Fibroblast of lung (primary cell): ENCODE data around the gene LRP8. TPM values are rescaled to one million over a fixed set of nuclear protein-coding genes. Genes with fewer than 3 reads are reported as not detected.
A peak's percentile ranks its signal among the peaks of the same experiment; 100 is the strongest.

Experiments
- DNase-seq, 2 donors: peaks; one replicate each; pipeline versions ENCODE4 v3.0.0 to v3.0.0-alpha.2; 2010; ENCODE audit warnings: low read depth in 2 of 2
- H2AFZ ChIP-seq: 2 replicates; pipeline ENCODE4 v1.5.1; 2012; ENCODE audit warnings: low read length, control low read depth, inconsistent platforms
- H3K27ac ChIP-seq: 2 replicates; pipeline ENCODE4 v1.5.1; 2011; ENCODE audit warnings: low read length, control low read depth; ENCODE audit not compliant: insufficient read depth
- H3K27me3 ChIP-seq: 2 replicates; pipeline ENCODE4 v1.5.1; 2011; ENCODE audit warnings: mild to moderate bottlenecking, low read length; ENCODE audit not compliant: control insufficient read depth, insufficient read depth
- H3K36me3 ChIP-seq: 2 replicates; pipeline ENCODE4 v1.5.1; 2011; ENCODE audit warnings: low read length; ENCODE audit not compliant: control insufficient read depth, insufficient read depth
- H3K4me1 ChIP-seq: 2 replicates; pipeline ENCODE4 v1.5.1; 2011; ENCODE audit warnings: low read length; ENCODE audit not compliant: control insufficient read depth, insufficient read depth; ENCODE audit errors: extremely low read depth
- H3K4me2 ChIP-seq: 2 replicates; pipeline ENCODE4 v1.5.1; 2011; ENCODE audit warnings: low read length, control low read depth; ENCODE audit not compliant: insufficient read depth; ENCODE audit errors: extremely low read depth
- H3K4me3 ChIP-seq, 4 experiments: fragments of 200-600 bp in 1 of 4; sonication (generic) in 1 of 4; replicated peaks in 1 of 4; 2 replicates each; pipeline ENCODE4 v1.5.1; 2011 to 2016; ENCODE audit warnings: low read length in 4 of 4, low read depth in 3 of 4, mild to moderate bottlenecking in 3 of 4, control low read depth in 2 of 4, inconsistent platforms in 1 of 4, mixed read lengths in 1 of 4; ENCODE audit not compliant: insufficient read depth in 1 of 4; ENCODE audit errors: control extremely low read depth in 1 of 4
- H3K79me2 ChIP-seq: 2 replicates; pipeline ENCODE4 v1.5.1; 2012; ENCODE audit warnings: mild to moderate bottlenecking, low read length, inconsistent platforms; ENCODE audit not compliant: control insufficient read depth, insufficient read depth
- H3K9ac ChIP-seq: 2 replicates; pipeline ENCODE4 v1.5.1; 2011; ENCODE audit warnings: mild to moderate bottlenecking, low read length, control low read depth; ENCODE audit not compliant: insufficient read depth
- H3K9me3 ChIP-seq: 2 replicates; pipeline ENCODE4 v1.5.1; 2012; ENCODE audit warnings: low read depth, low read length; ENCODE audit not compliant: control insufficient read depth, insufficient read depth
- H4K20me1 ChIP-seq: 2 replicates; pipeline ENCODE4 v1.5.1; 2011; ENCODE audit warnings: low read length; ENCODE audit not compliant: control insufficient read depth, insufficient read depth; ENCODE audit errors: extremely low read depth
- EZH2 ChIP-seq: IDR thresholded peaks from 2 replicates; pipeline ENCODE4 v1.5.1; 2012; ENCODE audit warnings: low read length, control low read depth, mild to moderate bottlenecking; ENCODE audit errors: missing control alignments
- polyA minus RNA-seq: library from RNA; depleted of rRNA, polyadenylated mRNA; stranded (reverse); fragments of >200 nt; gene quantifications from 2 replicates; pipeline ENCODE4 v1.2.3, GENCODE V29; 2011; ENCODE audit warnings: low replicate concordance
- polyA plus RNA-seq, 2 donors: library from polyadenylated mRNA; depleted of rRNA in 1 of 2; stranded (reverse) in 1 of 2; unstranded in 1 of 2; fragments of >200 nt; gene quantifications; 2 replicates each; pipeline ENCODE4 v1.2.1, GENCODE V29; 2011 to 2012; ENCODE audit warnings: missing spikeins in 1 of 2
- total RNA-seq: library from RNA; depleted of rRNA; stranded (reverse); fragments of >200 nt; gene quantifications from 2 replicates; pipeline ENCODE4 v1.2.1, GENCODE V29; 2014
- TF ChIP-seq, protein P1 (sequence below), 2 donors: IDR thresholded peaks in 1 of 2; conservative IDR thresholded peaks in 1 of 2; 1 replicate in 1 of 2; 2 replicates in 1 of 2; pipeline ENCODE4 v1.5.1; 2011 to 2012; ENCODE audit warnings: low read length in 2 of 2, control low read depth in 1 of 2, inconsistent platforms in 1 of 2, low read depth in 1 of 2, mild to moderate bottlenecking in 1 of 2

LRP8 gene
- total RNA-seq (3.1 and 8.4 TPM in 2 replicates), polyA plus RNA-seq (10.3 and 21.3 TPM in 2 replicates), polyA minus RNA-seq (24.2 and 41.2 TPM in 2 replicates)
- 6.0 and 11.6 TPM in 2 replicates for polyA plus RNA-seq (2012)

DNA sequence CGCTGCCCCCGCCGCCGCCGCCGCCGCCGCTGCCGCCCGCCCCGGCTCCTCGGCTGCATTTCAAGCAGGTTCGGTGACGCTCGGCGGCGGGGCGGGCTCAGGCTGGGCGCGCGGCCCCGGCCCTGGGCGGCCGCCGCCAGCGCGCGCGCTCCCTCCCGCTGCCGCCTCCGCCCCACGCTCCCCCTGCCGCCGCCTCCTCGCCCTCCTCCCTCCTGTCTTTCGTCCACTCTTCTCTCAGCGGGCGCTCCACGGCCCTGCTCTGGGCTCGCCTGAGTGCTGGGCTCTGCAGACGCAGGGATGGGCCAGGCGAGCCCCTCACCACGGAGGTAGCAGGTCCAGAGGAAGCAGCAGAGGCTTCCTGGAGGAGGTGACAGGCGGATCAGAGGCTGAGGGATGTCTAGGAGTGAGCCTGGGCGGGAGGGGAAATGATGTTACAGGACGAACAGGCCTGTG lies at the start of gene LRP8:
LRP8 (minus strand) TSS at position 62 of the 453 bp plus-strand sequence. CDS start 158 bp downstream, outside the sequence.
- H3K27ac ChIP-seq = peak within 1 kb of the TSS; percentile 85
- no peaks in the 10 kb centered on the region for H3K27me3 ChIP-seq
- H4K20me1 ChIP-seq = no peaks in the 10 kb centered on the region
- no peaks in the 10 kb centered on the region for H3K79me2 ChIP-seq
- no peaks in the 10 kb centered on the region for H3K9me3 ChIP-seq
- DNase-seq = peak; percentile 54 to 70
- peak within 1 kb of the TSS; percentile 88 for H2AFZ ChIP-seq
- H3K4me2 ChIP-seq = peak within 1 kb of the TSS; percentile 92
- H3K4me3 ChIP-seq = peak within 1 kb of the TSS; percentile 74 to 85 (median 79)
- H3K4me1 ChIP-seq = peaks cover 4% of the 10 kb centered on the region
- TF ChIP-seq EZH2 = no peak
- TF ChIP-seq, protein P1, sequence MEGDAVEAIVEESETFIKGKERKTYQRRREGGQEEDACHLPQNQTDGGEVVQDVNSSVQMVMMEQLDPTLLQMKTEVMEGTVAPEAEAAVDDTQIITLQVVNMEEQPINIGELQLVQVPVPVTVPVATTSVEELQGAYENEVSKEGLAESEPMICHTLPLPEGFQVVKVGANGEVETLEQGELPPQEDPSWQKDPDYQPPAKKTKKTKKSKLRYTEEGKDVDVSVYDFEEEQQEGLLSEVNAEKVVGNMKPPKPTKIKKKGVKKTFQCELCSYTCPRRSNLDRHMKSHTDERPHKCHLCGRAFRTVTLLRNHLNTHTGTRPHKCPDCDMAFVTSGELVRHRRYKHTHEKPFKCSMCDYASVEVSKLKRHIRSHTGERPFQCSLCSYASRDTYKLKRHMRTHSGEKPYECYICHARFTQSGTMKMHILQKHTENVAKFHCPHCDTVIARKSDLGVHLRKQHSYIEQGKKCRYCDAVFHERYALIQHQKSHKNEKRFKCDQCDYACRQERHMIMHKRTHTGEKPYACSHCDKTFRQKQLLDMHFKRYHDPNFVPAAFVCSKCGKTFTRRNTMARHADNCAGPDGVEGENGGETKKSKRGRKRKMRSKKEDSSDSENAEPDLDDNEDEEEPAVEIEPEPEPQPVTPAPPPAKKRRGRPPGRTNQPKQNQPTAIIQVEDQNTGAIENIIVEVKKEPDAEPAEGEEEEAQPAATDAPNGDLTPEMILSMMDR (conservative IDR thresholded peaks at IDR 0.05 in 1 of 2, IDR thresholded peaks at IDR 0.05 in 1 of 2; ENCODE audit: low read depth in 1 of 2, low read length in 2 of 2) = no peak
- peaks cover 2% of the 10 kb centered on the region for H3K36me3 ChIP-seq
- peak within 1 kb of the TSS; percentile 70 for H3K9ac ChIP-seq

DNA sequence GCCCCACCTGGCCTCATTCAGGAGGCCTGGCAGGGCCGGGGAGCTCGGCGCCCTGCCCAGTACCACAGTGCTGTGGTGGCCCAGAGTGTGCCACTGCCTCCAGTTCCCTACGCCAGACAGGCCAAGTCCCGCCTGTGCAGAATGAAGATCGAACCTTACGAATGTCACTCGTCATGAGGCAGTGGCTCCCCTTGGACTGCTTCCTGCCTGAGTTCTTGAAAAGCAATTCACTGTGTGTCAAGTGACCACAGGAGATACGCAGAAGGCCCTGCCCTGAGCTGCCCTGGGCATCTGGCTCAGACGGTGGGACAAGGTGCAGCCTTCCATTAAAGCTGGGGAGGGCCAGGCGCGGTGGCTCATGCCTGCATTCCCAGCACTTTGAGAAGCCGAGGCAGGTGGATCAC lies 49.6 kb upstream of the LRP8 start:
- H2AFZ ChIP-seq = no peak overlapping the region
- no peaks in the 10 kb centered on the region for H3K9me3 ChIP-seq
- H3K4me1 ChIP-seq = peaks cover 2% of the 10 kb centered on the region
- no peak for TF ChIP-seq EZH2
- TF ChIP-seq, protein P1 (conservative IDR thresholded peaks at IDR 0.05 in 1 of 2, IDR thresholded peaks at IDR 0.05 in 1 of 2; ENCODE audit: low read depth in 1 of 2, low read length in 2 of 2) = no peak
- H3K9ac ChIP-seq = no peak overlapping the region
- no peak for DNase-seq
- H3K4me3 ChIP-seq = no peak overlapping the region
- no peak overlapping the region for H3K27ac ChIP-seq
- H3K4me2 ChIP-seq = no peak overlapping the region
- no peaks in the 10 kb centered on the region for H4K20me1 ChIP-seq
- H3K27me3 ChIP-seq = peaks cover 4% of the 10 kb centered on the region
- no peaks in the 10 kb centered on the region for H3K36me3 ChIP-seq
- no peaks in the 10 kb centered on the region for H3K79me2 ChIP-seq

DNA sequence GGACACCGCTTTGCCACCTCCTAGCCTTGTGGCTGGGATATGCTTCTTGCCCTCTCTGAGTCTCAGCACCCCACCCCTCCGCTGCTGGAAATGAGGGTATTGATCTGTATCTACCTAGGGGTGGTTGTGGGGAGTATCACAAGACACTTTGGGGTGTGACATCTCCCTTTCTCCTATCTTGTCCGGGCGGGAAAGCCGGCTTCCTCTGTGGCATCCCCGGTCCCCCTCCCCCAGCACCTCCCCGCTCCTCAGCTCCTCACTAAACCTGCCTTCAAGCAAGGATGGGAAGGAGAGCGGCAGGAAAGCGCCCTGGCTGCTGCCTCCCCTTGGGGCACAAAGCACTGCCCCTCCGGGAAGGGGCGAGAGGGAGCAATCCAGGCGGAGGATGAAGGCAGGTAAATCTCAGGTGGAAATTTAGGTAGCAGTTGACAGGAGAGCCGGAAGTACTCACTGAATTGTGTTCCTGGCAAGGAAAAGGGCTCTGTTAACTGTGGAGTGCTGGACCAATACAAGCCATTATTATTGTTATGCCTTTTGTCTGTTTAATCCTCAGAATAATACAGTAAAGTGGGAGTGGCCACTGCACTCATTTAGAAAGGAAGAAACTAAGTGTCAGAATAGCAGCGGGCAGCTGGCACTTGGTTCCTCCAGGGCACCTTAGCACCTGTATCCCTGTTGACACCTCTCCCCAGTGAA lies 49.0 kb upstream of the LRP8 start:
- H3K27me3 ChIP-seq = peaks cover 6% of the 10 kb centered on the region
- no peaks in the 10 kb centered on the region for H4K20me1 ChIP-seq
- H3K9me3 ChIP-seq = no peaks in the 10 kb centered on the region
- no peaks in the 10 kb centered on the region for H3K79me2 ChIP-seq
- no peak overlapping the region for H2AFZ ChIP-seq
- no peak overlapping the region for H3K4me3 ChIP-seq
- no peaks in the 10 kb centered on the region for H3K36me3 ChIP-seq
- no peak overlapping the region for H3K27ac ChIP-seq
- H3K4me1 ChIP-seq = peaks cover 2% of the 10 kb centered on the region
- DNase-seq = no peak
- H3K4me2 ChIP-seq = no peak overlapping the region
- TF ChIP-seq, protein P1 (conservative IDR thresholded peaks at IDR 0.05 in 1 of 2, IDR thresholded peaks at IDR 0.05 in 1 of 2; ENCODE audit: low read depth in 1 of 2, low read length in 2 of 2) = no peak
- no peak for TF ChIP-seq EZH2
- H3K9ac ChIP-seq = no peak overlapping the region
